Spleen (tissue), 11 donors: Measurements from ENCODE around the gene RPTOR. TPM values are rescaled to one million over a fixed set of nuclear protein-coding genes. Genes with fewer than 3 reads are reported as not detected.
A peak's percentile ranks its signal among the peaks of the same experiment; 100 is the strongest.

Experiments
- DNase-seq: peaks from one replicate; pipeline ENCODE4 v3.0.0-alpha.2; 2020
- H3K27ac ChIP-seq, 8 donors: fragments of 200-600 bp; sonication (generic) in 7 of 8; 1 replicate in 4 of 8; 2 replicates in 4 of 8; pipeline versions ENCODE4 v1.5.0 to v1.8.0; 2016 to 2021; ENCODE audit warnings: inconsistent platforms in 4 of 8, mild to moderate bottlenecking in 4 of 8, moderate library complexity in 1 of 8
- H3K27me3 ChIP-seq, 7 donors: fragments of 200-600 bp; sonication (generic) in 6 of 7; replicated peaks in 1 of 7; 1 replicate in 4 of 7; 2 replicates in 3 of 7; pipeline versions ENCODE4 v1.5.0 to v1.8.0; 2016 to 2021; ENCODE audit warnings: inconsistent platforms in 3 of 7, mild to moderate bottlenecking in 1 of 7
- H3K36me3 ChIP-seq, 6 donors: fragments of 200-600 bp; sonication (generic) in 5 of 6; 1 replicate in 4 of 6; 2 replicates in 2 of 6; pipeline versions ENCODE4 v1.5.0 to v1.8.0; 2016 to 2021; ENCODE audit warnings: inconsistent platforms in 2 of 6
- H3K4me1 ChIP-seq, 6 donors: fragments of 200-600 bp; sonication (generic) in 5 of 6; 1 replicate in 3 of 6; 2 replicates in 3 of 6; pipeline versions ENCODE4 v1.5.0 to v1.8.0; 2016 to 2021; ENCODE audit warnings: inconsistent platforms in 3 of 6
- H3K4me3 ChIP-seq, 8 donors: fragments of 200-600 bp; sonication (generic) in 7 of 8; 1 replicate in 4 of 8; 2 replicates in 4 of 8; pipeline versions ENCODE4 v1.5.0 to v1.8.0; 2016 to 2021; ENCODE audit warnings: inconsistent platforms in 4 of 8, mild to moderate bottlenecking in 4 of 8, moderate library complexity in 2 of 8
- H3K9me3 ChIP-seq, 8 donors: fragments of 200-600 bp; sonication (generic) in 7 of 8; 1 replicate in 4 of 8; 2 replicates in 4 of 8; pipeline versions ENCODE4 v1.5.0 to v1.8.0; 2016 to 2021; ENCODE audit warnings: inconsistent platforms in 4 of 8
- POLR2A ChIP-seq, 3 donors: fragments of 450-650 bp; IDR thresholded peaks; one replicate each; pipeline ENCODE4 v1.5.1; 2017; ENCODE audit warnings: antibody characterized with exemption in 3 of 3, mild to moderate bottlenecking in 1 of 3
- POLR2AphosphoS5 ChIP-seq, 3 donors: sonication (generic); formaldehyde crosslinking; IDR thresholded peaks; one replicate each; pipeline ENCODE4 v1.5.1; 2017; ENCODE audit warnings: antibody characterized with exemption in 3 of 3
- WGBS, 5 donors: extraction: QIAGEN DNeasy Blood & Tissue Kit in 3 of 5; methylation state at CpG; one replicate each; pipeline versions ENCODE4 v1.1.5 to v1.1.7; 2013 to 2018; 5-methylcytosine and 5-hydroxymethylcytosine counted together
- intact Hi-C: fragments of 100-400 bp; cut with DNase I; formaldehyde crosslinking; loops from one replicate; pipeline ENCODE4 v1.15.0; 2023; ENCODE audit warnings: low total_unique reads
- polyA plus RNA-seq, 3 donors: library from polyadenylated mRNA; stranded (reverse); fragments of 200-250 nt; gene quantifications; one replicate each; pipeline ENCODE4 v1.2.1, GENCODE V29; 2013
- total RNA-seq, 7 donors: library from RNA; depleted of rRNA in 3 of 7; stranded (reverse); fragments of >200 nt in 3 of 7; fragmentation: NEBNext Ultra II Directional in 4 of 7; extraction: Animal tissue kit (Norgen Biotek cat#: 25700) in 4 of 7; gene quantifications; one replicate each; pipeline versions ENCODE4 v1.1.0 to v1.2.1, GENCODE V29; 2016 to 2021
- TF ChIP-seq, protein P1 (sequence below), 11 experiments: fragments of 200-600 bp in 7 of 11; fragments of 450-650 bp in 4 of 11; sonication (generic) in 4 of 11; IDR thresholded peaks in 8 of 11; conservative IDR thresholded peaks in 3 of 11; 1 replicate in 7 of 11; 2 replicates in 4 of 11; pipeline versions ENCODE4 v1.4.0 to v1.8.0; 2016 to 2021; ENCODE audit warnings: antibody characterized with exemption in 11 of 11, inconsistent platforms in 4 of 11, mild to moderate bottlenecking in 1 of 11
- donor health status: healthy with polysubstance abuse.
- donor health status: DM: no; HTN: no; CAD: no; lungs with moderate emphysema.
- donor health status: DM: no; HTN: no; CAD: no.
- donor health status: Bipolar disorder and iron deficiency.
- donor health status: healthy.
- donor health status: DM: no; HTN: no; CAD: no.
- donor health status: DM: yes; HTN: yes; CAD: no.

Gene RPTOR
- total and polyA plus RNA-seq, 10 donors = 3.1 to 61.2 (median 40.7) TPM

DNA sequence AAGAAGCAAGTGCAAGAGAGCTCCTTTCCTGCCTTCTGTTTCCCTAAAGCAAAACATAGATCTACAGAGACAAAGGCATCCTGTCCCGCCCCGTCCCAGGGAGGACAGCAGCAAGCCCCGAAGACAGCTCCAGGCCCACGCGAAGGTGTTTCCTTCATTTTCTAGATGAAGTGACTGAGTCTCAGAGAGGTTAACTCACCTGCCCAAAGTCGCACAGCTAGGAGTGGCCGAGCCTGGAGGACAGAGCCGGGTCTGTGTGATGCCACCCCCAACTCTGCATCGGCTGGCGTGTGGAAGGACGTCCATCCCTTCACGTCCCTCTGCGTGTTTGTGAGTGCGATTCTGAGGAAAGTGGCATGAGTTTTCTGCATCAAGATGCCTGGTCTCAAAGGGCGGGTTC lies 259.8 kb downstream of the RPTOR start:
- Histone ChIP-seq H3K27me3 (no peaks in the 10 kb centered on the region), H3K27ac (no peak overlapping the region), H3K36me3 (peaks cover 0 to 37% (median 0%) of the 10 kb centered on the region in 6 donors), H3K9me3 (peaks cover 6 to 22% (median 20%) of the 10 kb centered on the region in 8 donors), H3K4me1 (no peaks in the 10 kb centered on the region), H3K4me3 (no peak overlapping the region)
- intact Hi-C loops = no loop called here
- peak; percentile 53 for DNase-seq
- TF ChIP-seq, protein P1, sequence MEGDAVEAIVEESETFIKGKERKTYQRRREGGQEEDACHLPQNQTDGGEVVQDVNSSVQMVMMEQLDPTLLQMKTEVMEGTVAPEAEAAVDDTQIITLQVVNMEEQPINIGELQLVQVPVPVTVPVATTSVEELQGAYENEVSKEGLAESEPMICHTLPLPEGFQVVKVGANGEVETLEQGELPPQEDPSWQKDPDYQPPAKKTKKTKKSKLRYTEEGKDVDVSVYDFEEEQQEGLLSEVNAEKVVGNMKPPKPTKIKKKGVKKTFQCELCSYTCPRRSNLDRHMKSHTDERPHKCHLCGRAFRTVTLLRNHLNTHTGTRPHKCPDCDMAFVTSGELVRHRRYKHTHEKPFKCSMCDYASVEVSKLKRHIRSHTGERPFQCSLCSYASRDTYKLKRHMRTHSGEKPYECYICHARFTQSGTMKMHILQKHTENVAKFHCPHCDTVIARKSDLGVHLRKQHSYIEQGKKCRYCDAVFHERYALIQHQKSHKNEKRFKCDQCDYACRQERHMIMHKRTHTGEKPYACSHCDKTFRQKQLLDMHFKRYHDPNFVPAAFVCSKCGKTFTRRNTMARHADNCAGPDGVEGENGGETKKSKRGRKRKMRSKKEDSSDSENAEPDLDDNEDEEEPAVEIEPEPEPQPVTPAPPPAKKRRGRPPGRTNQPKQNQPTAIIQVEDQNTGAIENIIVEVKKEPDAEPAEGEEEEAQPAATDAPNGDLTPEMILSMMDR (IDR thresholded peaks at IDR 0.05 in 8 of 11, conservative IDR thresholded peaks at IDR 0.05 in 3 of 11) = no peak
- peak in 1 of 3 donors; percentile 5 for TF ChIP-seq POLR2AphosphoS5 (IDR thresholded peaks at IDR 0.05)
- WGBS, 5 donors = 86 to 97% (median 92%) methylated on average over 15 of the region's 15 CpGs

DNA sequence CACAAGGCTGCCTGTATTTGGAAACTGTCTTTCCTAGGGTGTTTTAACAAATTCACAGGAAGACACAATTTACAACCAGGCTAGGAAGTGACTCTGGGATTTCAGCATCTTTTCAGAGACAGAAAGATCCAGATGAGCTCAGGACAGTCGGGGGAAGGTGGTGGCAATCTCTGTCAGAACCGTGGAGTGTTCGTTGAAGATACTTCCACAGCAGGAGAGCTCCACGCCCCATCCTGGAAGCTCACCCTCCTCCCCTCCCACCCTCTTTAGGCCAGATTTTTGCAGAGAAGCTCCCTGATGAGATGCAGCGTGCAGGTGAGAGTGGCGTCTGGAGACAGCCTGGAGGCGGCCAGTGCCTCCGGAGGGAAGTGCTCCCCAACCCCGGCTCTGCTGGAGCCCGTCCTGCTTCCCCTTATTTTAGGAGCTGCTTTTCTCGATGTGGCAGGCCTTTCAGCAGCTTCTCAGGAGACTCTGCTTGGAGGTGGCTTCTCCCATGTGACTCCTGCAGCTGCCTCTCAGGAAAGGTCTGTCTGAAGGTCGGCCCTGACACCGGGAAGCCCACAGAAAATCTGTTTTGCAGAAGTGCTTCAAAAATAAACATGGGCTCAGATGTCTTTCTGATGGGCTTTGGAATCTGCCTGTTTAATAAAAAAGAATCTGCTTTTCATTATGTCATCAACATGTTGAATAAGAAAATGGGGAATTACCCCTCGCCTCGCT lies 260.6 kb downstream of the RPTOR start:
- WGBS, 5 donors = 61 to 71% (median 66%) methylated on average over 10 to 15 of the region's 15 CpGs
- Histone ChIP-seq H3K4me1 (no peaks in the 10 kb centered on the region), H3K27me3 (no peaks in the 10 kb centered on the region), H3K27ac (no peak overlapping the region), H3K9me3 (peaks cover 6 to 22% (median 20%) of the 10 kb centered on the region in 8 donors), H3K4me3 (no peak overlapping the region), H3K36me3 (peaks cover 0 to 32% (median 0%) of the 10 kb centered on the region in 6 donors)
- DNase-seq = no peak
- no peak for TF ChIP-seq POLR2A (IDR thresholded peaks at IDR 0.05)
- TF ChIP-seq POLR2AphosphoS5 (IDR thresholded peaks at IDR 0.05) = no peak
- TF ChIP-seq, protein P1 (IDR thresholded peaks at IDR 0.05 in 8 of 11, conservative IDR thresholded peaks at IDR 0.05 in 3 of 11) = no peak
- intact Hi-C loops = no loop called here

DNA sequence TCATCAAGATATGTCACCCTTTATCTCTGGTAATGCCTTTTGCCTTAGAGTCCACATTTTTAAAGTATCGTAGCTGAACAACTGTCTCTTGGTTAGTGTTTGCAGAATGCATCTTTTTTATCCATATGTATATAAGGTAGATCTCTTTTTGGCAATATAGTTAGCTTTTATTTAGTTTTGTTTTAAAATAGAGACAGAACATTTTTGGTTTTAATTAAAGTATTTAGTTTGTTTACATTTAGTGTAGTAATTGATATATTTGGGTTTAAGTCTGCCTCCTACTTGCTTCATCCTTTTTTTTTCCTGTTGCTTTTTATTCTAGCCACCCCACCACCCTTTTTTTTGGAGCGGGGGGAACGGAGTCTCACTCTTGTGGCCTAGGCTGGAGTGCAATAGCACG lies 262.4 kb downstream of the RPTOR start:
- Histone ChIP-seq H3K36me3 (peaks cover 0 to 38% (median 0%) of the 10 kb centered on the region in 6 donors), H3K4me1 (peaks cover 0 to 9% (median 0%) of the 10 kb centered on the region in 6 donors), H3K27me3 (no peaks in the 10 kb centered on the region), H3K27ac (no peak overlapping the region), H3K4me3 (no peak overlapping the region), H3K9me3 (peaks cover 6 to 22% (median 20%) of the 10 kb centered on the region in 8 donors)
- intact Hi-C loops = no loop called here
- no peak for TF ChIP-seq POLR2AphosphoS5 (IDR thresholded peaks at IDR 0.05)
- TF ChIP-seq POLR2A (IDR thresholded peaks at IDR 0.05) = no peak
- TF ChIP-seq, protein P1 (IDR thresholded peaks at IDR 0.05 in 8 of 11, conservative IDR thresholded peaks at IDR 0.05 in 3 of 11) = no peak
- WGBS, 5 donors = 97 to 99% (median 98%) methylated on average over 4 of the region's 4 CpGs
- DNase-seq = no peak

DNA sequence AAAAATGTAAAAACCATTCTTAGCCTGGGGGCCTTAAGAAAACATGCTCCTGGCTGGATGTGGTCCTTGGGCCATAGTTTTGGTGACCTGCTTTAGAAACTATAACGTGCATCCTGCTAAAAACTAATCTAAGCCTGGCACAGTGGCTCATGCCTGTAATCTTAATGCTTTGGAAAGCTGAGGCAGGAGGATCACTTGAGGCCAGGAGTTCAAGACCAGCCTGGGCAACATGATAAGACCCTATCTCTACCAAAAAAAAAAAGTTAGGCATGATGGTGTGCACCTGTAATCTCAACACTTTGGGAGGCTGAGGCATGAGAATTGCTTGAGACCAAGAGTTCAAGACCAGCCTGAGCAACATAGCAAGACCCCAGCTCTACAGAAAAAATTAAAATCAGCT lies 263.2 kb downstream of the RPTOR start:
- DNase-seq = no peak
- H3K27ac ChIP-seq = no peak overlapping the region
- no peak overlapping the region for H3K4me3 ChIP-seq
- peaks cover 0 to 44% (median 0%) of the 10 kb centered on the region in 6 donors for H3K36me3 ChIP-seq
- TF ChIP-seq POLR2A (IDR thresholded peaks at IDR 0.05) (no peak), POLR2AphosphoS5 (IDR thresholded peaks at IDR 0.05) (no peak)
- TF ChIP-seq, protein P1 (IDR thresholded peaks at IDR 0.05 in 8 of 11, conservative IDR thresholded peaks at IDR 0.05 in 3 of 11) = no peak
- intact Hi-C loops = no loop called here
- peaks cover 6 to 22% (median 20%) of the 10 kb centered on the region in 8 donors for H3K9me3 ChIP-seq
- 93 to 100% (median 97%) methylated on average over 1 of the region's 1 CpG for WGBS, 5 donors
- H3K4me1 ChIP-seq = peaks cover 0 to 12% (median 0%) of the 10 kb centered on the region in 6 donors
- H3K27me3 ChIP-seq = no peaks in the 10 kb centered on the region
